GM12878 (cell line): Measurements from ENCODE around the gene SORCS2. TPM values are rescaled to one million over a fixed set of nuclear protein-coding genes. Genes with fewer than 3 reads are reported as not detected.

Source experiments
- ATAC-seq: fragments of 200-7000 bp; cut with Tn5 transposase; 3 replicates; pipeline ENCODE4 v1.9.1; 2020; ENCODE audit warnings: mild to moderate bottlenecking, moderate library complexity
- BruUV-seq: library from RNA; stranded (reverse); fragments of 400-500 nt; replicated peaks from 2 replicates; lab custom pipeline; 2021; lab: Mats Ljungman, UMichigan
- CTCF ChIA-PET: fragments of 300-600 bp; sonication (Branson Sonifier 250); formaldehyde crosslinking; extraction: SDS; loops from one replicate; lab custom pipeline; 2021; ENCODE audit warnings: inconsistent platforms; lab: Yijun Ruan, JAX
- POLR2A ChIA-PET: fragments of 350-600 bp; formaldehyde crosslinking; extraction: SDS; loops from one replicate; lab custom pipeline; 2021; ENCODE audit warnings: inconsistent platforms; lab: Charles Lee
- RAD21 ChIA-PET: fragments of 300-600 bp; sonication (Branson Sonifier 250); formaldehyde crosslinking; loops from one replicate; lab custom pipeline; 2023; ENCODE audit warnings: antibody characterized with exemption; ENCODE audit not compliant: unreplicated experiment; lab: Charles Lee
- SMC1A ChIA-PET: fragments of 300-600 bp; sonication (Branson Sonifier 250); formaldehyde crosslinking; loops from one replicate; lab custom pipeline; 2023; ENCODE audit not compliant: unreplicated experiment, uncharacterized antibody; lab: Charles Lee
- DNase-seq: peaks from one replicate; pipeline ENCODE4 v3.0.0-alpha.2; 2011; ENCODE audit warnings: low read depth, low spot score
- FAIRE-seq: peaks from 3 replicates; lab custom pipeline; 2011; peaks lifted over from hg19 to GRCh38; lab: Jason Lieb, UNC
- H2AFZ ChIP-seq: 2 replicates; pipeline ENCODE4 v1.6.0; 2011; ENCODE audit warnings: low read depth, low read length, control low read depth; ENCODE audit not compliant: control insufficient read depth
- H3K27ac ChIP-seq: 2 replicates; pipeline ENCODE4 v1.5.1; 2011; ENCODE audit warnings: control low read depth; ENCODE audit not compliant: control insufficient read depth, insufficient read depth
- H3K27me3 ChIP-seq, 2 experiments: replicated peaks in 1 of 2; 2 replicates each; pipeline versions ENCODE4 v1.6.0 to v1.6.1; 2011; ENCODE audit warnings: low read length in 1 of 2; ENCODE audit not compliant: control insufficient read depth in 2 of 2, insufficient read depth in 2 of 2
- H3K36me3 ChIP-seq, 2 experiments: 2 replicates each; pipeline ENCODE4 v1.5.1; 2011; ENCODE audit warnings: low read length in 1 of 2; ENCODE audit not compliant: control insufficient read depth in 2 of 2, insufficient read depth in 2 of 2
- H3K4me1 ChIP-seq: 2 replicates; pipeline ENCODE4 v1.6.1; 2011; ENCODE audit warnings: mild to moderate bottlenecking, low read length, moderate library complexity, mixed read lengths; ENCODE audit not compliant: control insufficient read depth, insufficient read depth
- H3K4me2 ChIP-seq: 2 replicates; pipeline ENCODE4 v1.6.0; 2011; ENCODE audit warnings: control low read depth; ENCODE audit not compliant: control insufficient read depth, insufficient read depth
- H3K4me3 ChIP-seq: fragments of 200-600 bp; sonication (generic); 2 replicates; pipeline ENCODE4 v1.5.1; 2016
- H3K79me2 ChIP-seq: 2 replicates; pipeline ENCODE4 v1.6.0; 2011; ENCODE audit warnings: low read length; ENCODE audit not compliant: control insufficient read depth, insufficient read depth
- H3K9ac ChIP-seq: 2 replicates; pipeline ENCODE4 v1.8.0; 2011; ENCODE audit warnings: low read length, control low read depth, mixed read lengths; ENCODE audit not compliant: control insufficient read depth, insufficient read depth
- H3K9me3 ChIP-seq: replicated peaks from 3 replicates; pipeline ENCODE4 v1.5.1; 2011; ENCODE audit warnings: mild to moderate bottlenecking, low read length; ENCODE audit not compliant: control insufficient read depth, insufficient read depth
- H4K20me1 ChIP-seq: 2 replicates; pipeline ENCODE4 v1.6.0; 2011; ENCODE audit not compliant: control insufficient read depth, insufficient read depth
- ESRRA ChIP-seq: IDR thresholded peaks from 2 replicates; pipeline ENCODE4 v1.6.1; 2012; ENCODE audit warnings: mild to moderate bottlenecking, low read length, improper control_type of control experiment
- ETV6 ChIP-seq, 2 experiments: fragments of 450-650 bp in 1 of 2; IDR thresholded peaks in 1 of 2; conservative IDR thresholded peaks in 1 of 2; 2 replicates each; pipeline ENCODE4 v1.6.1; 2014; ENCODE audit warnings: antibody characterized with exemption in 1 of 2, borderline replicate concordance in 1 of 2, low read depth in 1 of 2, mild to moderate bottlenecking in 1 of 2, moderate library complexity in 1 of 2
- GATAD2B ChIP-seq: fragments of 450-650 bp; conservative IDR thresholded peaks from 2 replicates; pipeline ENCODE4 v1.6.1; 2017; ENCODE audit warnings: low read depth, mild to moderate bottlenecking, moderate library complexity
- IRF5 ChIP-seq: fragments of 450-650 bp; IDR thresholded peaks from 2 replicates; pipeline ENCODE4 v1.6.1; 2017; ENCODE audit warnings: borderline replicate concordance
- MEF2B ChIP-seq: fragments of 450-650 bp; IDR thresholded peaks from 2 replicates; pipeline ENCODE4 v1.6.1; 2018; ENCODE audit warnings: mild to moderate bottlenecking, moderate library complexity; ENCODE audit not compliant: partially characterized antibody, poor library complexity, severe bottlenecking
- MLLT1 ChIP-seq: fragments of 450-650 bp; IDR thresholded peaks from 2 replicates; pipeline ENCODE4 v1.6.1; 2016; ENCODE audit warnings: mild to moderate bottlenecking
- MYB ChIP-seq: fragments of 150-350 bp; IDR thresholded peaks from 2 replicates; pipeline ENCODE4 v1.6.1; 2014; ENCODE audit warnings: mild to moderate bottlenecking, low read depth, low read length, borderline replicate concordance
- POLR2A ChIP-seq: IDR thresholded peaks from 2 replicates; pipeline ENCODE4 v1.6.1; 2011; ENCODE audit warnings: low read depth, mild to moderate bottlenecking, low read length
- PRDM15 ChIP-seq: fragments of 450-650 bp; formaldehyde crosslinking; IDR thresholded peaks from 2 replicates; pipeline ENCODE4 v1.4.0; 2020; ENCODE audit warnings: mild to moderate bottlenecking, moderate library complexity
- ZNF207 ChIP-seq: fragments of 450-650 bp; IDR thresholded peaks from 2 replicates; pipeline ENCODE4 v1.6.1; 2014; ENCODE audit warnings: antibody characterized with exemption, mild to moderate bottlenecking, borderline replicate concordance
- WGBS: methylation state at CpG from one replicate; pipeline ENCODE4 v1.1.6; 2016; ENCODE audit warnings: low lambda C conversion rate; ENCODE audit not compliant: insufficient replicate concordance, insufficient coverage; ENCODE audit errors: missing lambda C conversion rate; 5-methylcytosine and 5-hydroxymethylcytosine counted together
- in situ Hi-C: fragments of 300-500 bp; cut with MboI; formaldehyde crosslinking; loops from 9 replicates; pipeline ENCODE4 v1.14.3; 2018; ENCODE audit warnings: mixed read lengths
- intact Hi-C: fragments of 100-400 bp; cut with micrococcal nuclease; formaldehyde crosslinking; loops from one replicate; pipeline ENCODE4 v1.14.2; 2022; ENCODE audit not compliant: unreplicated experiment
- polyA plus RNA-seq, 11 experiments: library from polyadenylated mRNA; depleted of rRNA in 4 of 11; unstranded in 6 of 11; stranded (reverse) in 5 of 11; fragments of >200 nt; fragmentation: Nextera tagmentation in 4 of 11; fragmentation: Illumina TruSeq in 1 of 11; extraction: Ambion mirVana in 4 of 11; extraction: Trizol in 1 of 11; gene quantifications; 1 replicate in 1 of 11; 2 replicates in 10 of 11; pipeline versions ENCODE4 v1.2.1 to v1.2.3, GENCODE V29; 2011 to 2016; ENCODE audit warnings: inconsistent platforms in 2 of 11, missing spikeins in 2 of 11, low read depth in 1 of 11
- total RNA-seq, 4 experiments: library from RNA; depleted of rRNA in 3 of 4; stranded (reverse); fragments of >200 nt in 3 of 4; fragmentation: Illumina TruSeq in 1 of 4; extraction: Trizol in 1 of 4; gene quantifications; 2 replicates each; pipeline versions ENCODE4 v1.2.1 to v1.2.3, GENCODE V29; 2013 to 2021

Gene SORCS2
- total and polyA plus RNA-seq, 10 of the 15 experiments (the other 5 are each of a cell fraction or from before 2014, with no cell fraction given): 0.01 to 0.15 (median 0.05) TPM; not detected in 5

- Histone ChIP-seq H3K4me1 (no peaks in the 10 kb centered on the region), H4K20me1 (no peaks in the 10 kb centered on the region), H3K36me3 (no peaks in the 10 kb centered on the region), H3K9me3 (no peaks in the 10 kb centered on the region), H3K4me3 (no peak overlapping the region), H3K27ac (no peak overlapping the region), H3K4me2 (no peak overlapping the region), H3K79me2 (no peaks in the 10 kb centered on the region), H3K9ac (no peak overlapping the region), H2AFZ (no peak overlapping the region), H3K27me3 (peaks cover 0 to 2% of the 10 kb centered on the region in 2 experiments; a peak in 1 of 4 replicates)
- BruUV-seq: no TSS peak
- ChIA-PET RAD21 (no interaction called here), SMC1A (no interaction called here), POLR2A (no interaction called here), CTCF (no interaction called here)
- ATAC-seq (no peak), FAIRE-seq (no peak), DNase-seq (no peak)
- no peak for TF ChIP-seq ESRRA
- TF ChIP-seq POLR2A: no peak
- no peak for TF ChIP-seq MLLT1
- TF ChIP-seq PRDM15: no peak
- no peak for TF ChIP-seq IRF5
- no peak for TF ChIP-seq MEF2B
- no peak for TF ChIP-seq MYB
- no peak for TF ChIP-seq ETV6 (conservative IDR thresholded peaks at IDR 0.05 in 1 of 2, IDR thresholded peaks at IDR 0.05 in 1 of 2; ENCODE audit: borderline replicate concordance in 1 of 2, low read depth in 1 of 2)
- no peak for TF ChIP-seq GATAD2B
- TF ChIP-seq ZNF207: no peak
- intact Hi-C loops (no loop called here), in situ Hi-C loops (no loop called here)
- 34% methylated on average over 4 of the region's 4 CpGs for WGBS
Observed at GRCh38 chr4:7514789-7515188, 322.5 kb downstream of the SORCS2 start.
